HCT116 (cell line): Measurements from ENCODE around the gene KNTC1. TPM values are rescaled to one million over a fixed set of nuclear protein-coding genes. Genes with fewer than 3 reads are reported as not detected.

Experiments used
- ATAC-seq: fragments of 200-7000 bp; cut with Tn5 transposase; 2 replicates; pipeline ENCODE4 v1.9.1; 2020; ENCODE audit warnings: mild to moderate bottlenecking, moderate library complexity
- BruUV-seq: library from RNA; stranded (reverse); fragments of 400-500 nt; replicated peaks from 2 replicates; lab custom pipeline; 2021; lab: Mats Ljungman, UMichigan
- CTCF ChIA-PET: fragments of 300-600 bp; sonication (Branson Sonifier 250); formaldehyde crosslinking; loops from one replicate; lab custom pipeline; 2021; ENCODE audit warnings: antibody characterized with exemption; lab: Charles Lee
- POLR2A ChIA-PET: fragments of 300-600, 350-600 bp; sonication (Branson Sonifier 250); formaldehyde crosslinking; loops from one replicate; lab custom pipeline; 2021; ENCODE audit warnings: antibody characterized with exemption; lab: Charles Lee
- RAD21 ChIA-PET, 2 experiments: fragments of 300-600 bp; sonication (Branson Sonifier 250); formaldehyde crosslinking; loops; one replicate each; lab custom pipeline; 2023; ENCODE audit warnings: low total read pairs in 2 of 2; ENCODE audit not compliant: uncharacterized antibody in 2 of 2, unreplicated experiment in 2 of 2, low non-redundant PET in 1 of 2; lab: Charles Lee
- DNase-seq: peaks from one replicate; pipeline ENCODE4 v3.0.0-alpha.2; 2010; ENCODE audit warnings: low read depth, low spot score
- H2AFZ ChIP-seq: fragments of 200-600 bp; shearing (Covaris generic), sonication (generic); 2 replicates; pipeline ENCODE4 v1.6.1; 2017; ENCODE audit warnings: low read depth, mixed run types, mixed read lengths, antibody characterized with exemption, low read length; ENCODE audit not compliant: poor library complexity, severe bottlenecking
- H3K27ac ChIP-seq: 2 replicates; pipeline ENCODE4 v1.5.1; 2012; ENCODE audit warnings: low read depth, low read length
- H3K27me3 ChIP-seq: fragments of 200-600 bp; sonication (generic); 2 replicates; pipeline ENCODE4 v1.6.1; 2016; ENCODE audit warnings: mixed run types, low read length, mixed read lengths; ENCODE audit not compliant: insufficient read depth
- H3K36me3 ChIP-seq, 2 experiments: fragments of 200-500 bp in 1 of 2; fragments of 200-600 bp in 1 of 2; sonication (Bioruptor generic) in 1 of 2; sonication (generic) in 1 of 2; 2 replicates each; pipeline versions ENCODE4 v1.5.1 to v1.6.1; 2014 to 2016; ENCODE audit warnings: low read length in 2 of 2, inconsistent platforms in 1 of 2, mixed read lengths in 1 of 2, mixed run types in 1 of 2; ENCODE audit not compliant: insufficient read depth in 2 of 2, control insufficient read depth in 1 of 2
- H3K4me1 ChIP-seq, 2 experiments: fragments of 200-600 bp in 1 of 2; sonication (generic) in 1 of 2; 2 replicates each; pipeline versions ENCODE4 v1.5.1 to v1.6.1; 2012 to 2017; ENCODE audit warnings: low read length in 2 of 2, inconsistent platforms in 1 of 2, mild to moderate bottlenecking in 1 of 2, mixed read lengths in 1 of 2, mixed run types in 1 of 2, moderate library complexity in 1 of 2; ENCODE audit not compliant: insufficient read depth in 2 of 2, control insufficient read depth in 1 of 2
- H3K4me2 ChIP-seq: fragments of 200-600 bp; sonication (generic); 2 replicates; pipeline ENCODE4 v1.6.1; 2017; ENCODE audit warnings: mixed run types, low read length, mixed read lengths
- H3K4me3 ChIP-seq, 2 experiments: fragments of 200-600 bp in 1 of 2; sonication (generic) in 1 of 2; replicated peaks in 1 of 2; 2 replicates each; pipeline ENCODE4 v1.5.1; 2011 to 2016; ENCODE audit warnings: low read length in 2 of 2, control low read depth in 1 of 2, low read depth in 1 of 2, mild to moderate bottlenecking in 1 of 2, mixed read lengths in 1 of 2, mixed run types in 1 of 2
- H3K79me2 ChIP-seq: fragments of 200-600 bp; sonication (generic); 2 replicates; pipeline ENCODE4 v1.6.1; 2017; ENCODE audit warnings: mild to moderate bottlenecking, mixed run types, low read length, moderate library complexity, mixed read lengths; ENCODE audit not compliant: insufficient read depth
- H3K9ac ChIP-seq: fragments of 200-600 bp; sonication (generic); 2 replicates; pipeline ENCODE4 v1.6.1; 2016; ENCODE audit warnings: low read length, mixed read lengths
- H3K9me2 ChIP-seq: fragments of 200-600 bp; sonication (generic), shearing (Covaris generic); 2 replicates; pipeline ENCODE4 v1.6.1; 2017; ENCODE audit warnings: mixed run types, mild to moderate bottlenecking, moderate library complexity; ENCODE audit not compliant: insufficient read depth
- H3K9me3 ChIP-seq, 2 experiments: fragments of 200-500 bp in 1 of 2; fragments of 200-600 bp in 1 of 2; sonication (Bioruptor generic) in 1 of 2; sonication (generic) in 1 of 2; 2 replicates each; pipeline ENCODE4 v1.6.1; 2014 to 2017; ENCODE audit warnings: low read length in 2 of 2, mixed read lengths in 2 of 2, inconsistent platforms in 1 of 2, low read depth in 1 of 2, mild to moderate bottlenecking in 1 of 2, mixed run types in 1 of 2, moderate library complexity in 1 of 2; ENCODE audit not compliant: control insufficient read depth in 1 of 2, insufficient read depth in 1 of 2
- H4K20me1 ChIP-seq: fragments of 200-600 bp; sonication (generic), shearing (Covaris generic); 2 replicates; pipeline ENCODE4 v1.6.1; 2017; ENCODE audit warnings: mixed run types, mild to moderate bottlenecking, moderate library complexity; ENCODE audit not compliant: insufficient read depth
- CEBPB ChIP-seq: IDR thresholded peaks from 2 replicates; pipeline ENCODE4 v1.6.1; 2012; ENCODE audit warnings: low read depth
- EGR1 ChIP-seq: IDR thresholded peaks from 2 replicates; pipeline ENCODE4 v1.6.1; 2012; ENCODE audit warnings: low read depth
- EZH2 ChIP-seq: fragments of 200-600 bp; sonication (generic); IDR thresholded peaks from 2 replicates; pipeline ENCODE4 v1.6.1; 2017; ENCODE audit warnings: antibody characterized with exemption, mixed run types
- EZH2phosphoT487 ChIP-seq: fragments of 200-600 bp; IDR thresholded peaks from 2 replicates; pipeline ENCODE4 v1.6.1; 2018; ENCODE audit warnings: antibody characterized with exemption, borderline replicate concordance
- RAD21 ChIP-seq: IDR thresholded peaks from 2 replicates; pipeline ENCODE4 v1.6.1; 2012; ENCODE audit warnings: low read depth, mild to moderate bottlenecking
- SIN3A ChIP-seq: IDR thresholded peaks from 2 replicates; pipeline ENCODE4 v1.6.1; 2012; ENCODE audit warnings: low read depth
- SRF ChIP-seq: IDR thresholded peaks from 2 replicates; pipeline ENCODE4 v1.6.1; 2012; ENCODE audit warnings: low read depth
- ZFX ChIP-seq: fragments of 450-650 bp; IDR thresholded peaks from 2 replicates; pipeline ENCODE4 v1.6.1; 2017
- ZNF274 ChIP-seq: fragments of 200-500 bp; sonication (Bioruptor generic); IDR thresholded peaks from 2 replicates; pipeline ENCODE4 v1.6.1; 2014; ENCODE audit warnings: mild to moderate bottlenecking, low read depth, low read length, inconsistent platforms
- intact Hi-C: fragments of 100-400 bp; cut with micrococcal nuclease; formaldehyde crosslinking; loops from 2 replicates; pipeline ENCODE4 v1.10.0; 2022
- total RNA-seq: library from RNA; stranded (reverse); gene quantifications from one replicate; pipeline ENCODE4 v1.2.1, GENCODE V29; 2021; ENCODE audit not compliant: unreplicated experiment
- TF ChIP-seq, protein P1 (sequence below): IDR thresholded peaks from 2 replicates; pipeline ENCODE4 v1.6.1; 2011; ENCODE audit warnings: mild to moderate bottlenecking, low read length, moderate library complexity; ENCODE audit not compliant: insufficient replicate concordance; ENCODE audit errors: extremely low read depth
- TF ChIP-seq, protein P2 (sequence below): IDR thresholded peaks from 2 replicates; pipeline ENCODE4 v1.6.1; 2012
- TF ChIP-seq, protein P3 (sequence below), 3 experiments: fragments of 200-600 bp in 1 of 3; sonication (generic) in 1 of 3; IDR thresholded peaks in 2 of 3; conservative IDR thresholded peaks in 1 of 3; 2 replicates each; pipeline ENCODE4 v1.5.1; 2012 to 2017; ENCODE audit warnings: low read depth in 2 of 3, low read length in 2 of 3, antibody characterized with exemption in 1 of 3, borderline replicate concordance in 1 of 3, control low read depth in 1 of 3, mild to moderate bottlenecking in 1 of 3, mixed read lengths in 1 of 3, mixed run types in 1 of 3, moderate library complexity in 1 of 3; ENCODE audit not compliant: insufficient read depth in 1 of 3

KNTC1 gene
- total RNA-seq, 1 experiment from 2014 or later, result 70.2 TPM

DNA sequence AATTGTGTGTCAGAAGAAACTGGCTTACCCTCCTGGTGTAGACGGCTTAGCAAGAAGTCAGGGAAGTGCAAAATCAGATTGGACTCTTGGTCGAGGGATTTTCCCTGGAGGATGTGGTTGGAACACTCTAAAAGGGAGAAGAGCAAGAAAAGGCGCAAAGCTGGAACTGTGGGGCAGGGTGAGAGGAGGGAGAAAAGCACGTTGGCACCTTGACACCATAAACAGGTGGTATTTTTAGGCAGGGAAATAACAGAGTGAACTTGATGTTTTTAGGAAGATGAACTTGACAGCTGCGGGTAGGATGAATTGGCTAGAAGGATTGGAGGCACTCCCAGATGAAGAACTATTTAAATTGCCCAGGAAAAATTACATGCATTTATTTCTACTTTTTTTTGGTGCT lies 108.4 kb downstream of the KNTC1 start:
- H3K36me3 ChIP-seq, result peaks cover 5 to 12% of the 10 kb centered on the region in 2 experiments
- H3K27ac ChIP-seq, result no peak overlapping the region
- intact Hi-C loops, result loop anchor here (5.0 kb wide), 1 partner anchor 317 kb away; no protein-coding TSS in a partner anchor
- BruUV-seq, result no TSS peak
- H3K4me2 ChIP-seq, result no peak overlapping the region
- H2AFZ ChIP-seq, result no peak overlapping the region
- H3K4me3 ChIP-seq, result no peak overlapping the region
- H3K4me1 ChIP-seq, result no peaks in the 10 kb centered on the region
- H3K9me3 ChIP-seq, result no peaks in the 10 kb centered on the region
- RAD21 ChIA-PET, result no interaction called here
- CTCF ChIA-PET, result no interaction called here
- no peak for TF ChIP-seq ZNF274
- TF ChIP-seq SIN3A, result no peak
- TF ChIP-seq EZH2phosphoT487, result no peak
- POLR2A ChIA-PET, result interaction anchor here (0.6 kb wide), 1 partner anchor 432 kb away, joined by 6 read pairs; the partner anchor contains the start of gene B3GNT4
- ATAC-seq (no peak), DNase-seq (no peak)
- no peak overlapping the region for H3K9ac ChIP-seq
- H4K20me1 ChIP-seq, result no peaks in the 10 kb centered on the region
- no peaks in the 10 kb centered on the region for H3K79me2 ChIP-seq
- H3K27me3 ChIP-seq, result no peaks in the 10 kb centered on the region
- H3K9me2 ChIP-seq, result no peaks in the 10 kb centered on the region

DNA sequence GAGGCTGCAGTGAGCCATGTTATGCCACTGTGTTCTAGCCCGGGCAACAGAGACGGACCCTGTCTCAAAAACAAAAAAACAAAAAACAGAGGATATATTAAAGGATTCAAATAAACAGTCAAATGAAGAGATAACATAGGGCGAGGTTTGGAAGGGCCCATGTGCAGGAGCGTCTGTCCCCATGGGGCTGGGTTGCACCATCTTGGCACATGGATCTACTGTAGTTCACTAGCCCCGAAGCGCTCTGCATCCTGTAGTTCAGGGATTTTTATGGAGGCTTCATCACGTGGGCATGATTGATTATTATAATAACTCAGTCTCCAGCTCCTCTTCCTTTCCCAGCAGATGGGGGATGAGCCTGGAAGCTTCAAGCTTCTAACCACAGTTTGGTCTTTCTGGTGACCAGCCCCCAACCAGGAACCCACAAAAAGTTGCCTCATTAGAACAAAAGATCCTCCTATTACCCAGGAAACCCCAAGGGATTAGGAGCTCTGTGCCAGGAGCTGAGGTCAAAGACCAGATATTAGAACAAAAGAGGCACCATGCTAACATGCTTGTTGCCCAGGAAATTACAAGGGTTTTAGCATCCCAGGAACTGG lies 116.3 kb downstream of the KNTC1 start:
- no peaks in the 10 kb centered on the region for H3K79me2 ChIP-seq
- ATAC-seq, result no peak
- TF ChIP-seq, protein P1, sequence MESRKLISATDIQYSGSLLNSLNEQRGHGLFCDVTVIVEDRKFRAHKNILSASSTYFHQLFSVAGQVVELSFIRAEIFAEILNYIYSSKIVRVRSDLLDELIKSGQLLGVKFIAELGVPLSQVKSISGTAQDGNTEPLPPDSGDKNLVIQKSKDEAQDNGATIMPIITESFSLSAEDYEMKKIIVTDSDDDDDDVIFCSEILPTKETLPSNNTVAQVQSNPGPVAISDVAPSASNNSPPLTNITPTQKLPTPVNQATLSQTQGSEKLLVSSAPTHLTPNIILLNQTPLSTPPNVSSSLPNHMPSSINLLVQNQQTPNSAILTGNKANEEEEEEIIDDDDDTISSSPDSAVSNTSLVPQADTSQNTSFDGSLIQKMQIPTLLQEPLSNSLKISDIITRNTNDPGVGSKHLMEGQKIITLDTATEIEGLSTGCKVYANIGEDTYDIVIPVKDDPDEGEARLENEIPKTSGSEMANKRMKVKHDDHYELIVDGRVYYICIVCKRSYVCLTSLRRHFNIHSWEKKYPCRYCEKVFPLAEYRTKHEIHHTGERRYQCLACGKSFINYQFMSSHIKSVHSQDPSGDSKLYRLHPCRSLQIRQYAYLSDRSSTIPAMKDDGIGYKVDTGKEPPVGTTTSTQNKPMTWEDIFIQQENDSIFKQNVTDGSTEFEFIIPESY, result no peak
- TF ChIP-seq, protein P2, sequence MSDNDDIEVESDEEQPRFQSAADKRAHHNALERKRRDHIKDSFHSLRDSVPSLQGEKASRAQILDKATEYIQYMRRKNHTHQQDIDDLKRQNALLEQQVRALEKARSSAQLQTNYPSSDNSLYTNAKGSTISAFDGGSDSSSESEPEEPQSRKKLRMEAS, result no peak
- TF ChIP-seq SIN3A, result no peak
- TF ChIP-seq EGR1, result no peak
- no peak for TF ChIP-seq SRF
- TF ChIP-seq ZFX, result no peak
- TF ChIP-seq EZH2phosphoT487, result no peak
- no peak for TF ChIP-seq EZH2
- no peak for TF ChIP-seq CEBPB
- TF ChIP-seq, protein P3, sequence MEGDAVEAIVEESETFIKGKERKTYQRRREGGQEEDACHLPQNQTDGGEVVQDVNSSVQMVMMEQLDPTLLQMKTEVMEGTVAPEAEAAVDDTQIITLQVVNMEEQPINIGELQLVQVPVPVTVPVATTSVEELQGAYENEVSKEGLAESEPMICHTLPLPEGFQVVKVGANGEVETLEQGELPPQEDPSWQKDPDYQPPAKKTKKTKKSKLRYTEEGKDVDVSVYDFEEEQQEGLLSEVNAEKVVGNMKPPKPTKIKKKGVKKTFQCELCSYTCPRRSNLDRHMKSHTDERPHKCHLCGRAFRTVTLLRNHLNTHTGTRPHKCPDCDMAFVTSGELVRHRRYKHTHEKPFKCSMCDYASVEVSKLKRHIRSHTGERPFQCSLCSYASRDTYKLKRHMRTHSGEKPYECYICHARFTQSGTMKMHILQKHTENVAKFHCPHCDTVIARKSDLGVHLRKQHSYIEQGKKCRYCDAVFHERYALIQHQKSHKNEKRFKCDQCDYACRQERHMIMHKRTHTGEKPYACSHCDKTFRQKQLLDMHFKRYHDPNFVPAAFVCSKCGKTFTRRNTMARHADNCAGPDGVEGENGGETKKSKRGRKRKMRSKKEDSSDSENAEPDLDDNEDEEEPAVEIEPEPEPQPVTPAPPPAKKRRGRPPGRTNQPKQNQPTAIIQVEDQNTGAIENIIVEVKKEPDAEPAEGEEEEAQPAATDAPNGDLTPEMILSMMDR (IDR thresholded peaks at IDR 0.05 in 2 of 3, conservative IDR thresholded peaks at IDR 0.05 in 1 of 3; ENCODE audit: borderline replicate concordance in 1 of 3, insufficient read depth in 1 of 3, low read depth in 2 of 3, low read length in 2 of 3), result no peak
- no peak for TF ChIP-seq RAD21
- H4K20me1 ChIP-seq, result no peaks in the 10 kb centered on the region
- CTCF ChIA-PET, result no interaction called here
- DNase-seq, result no peak
- no peaks in the 10 kb centered on the region for H3K27me3 ChIP-seq
- intact Hi-C loops, result no loop called here
- peaks cover 0 to 6% of the 10 kb centered on the region in 2 experiments; a peak in 1 of 4 replicates for H3K4me1 ChIP-seq
- no peaks in the 10 kb centered on the region for H3K9me3 ChIP-seq
- H3K4me2 ChIP-seq, result no peak overlapping the region
- no peak overlapping the region for H3K27ac ChIP-seq
- no peaks in the 10 kb centered on the region for H3K36me3 ChIP-seq
- BruUV-seq, result no TSS peak
- H3K9me2 ChIP-seq, result no peaks in the 10 kb centered on the region
- no peak overlapping the region for H2AFZ ChIP-seq
- POLR2A ChIA-PET, result no interaction called here
- H3K4me3 ChIP-seq, result no peak overlapping the region
- RAD21 ChIA-PET, result no interaction called here
- no peak overlapping the region for H3K9ac ChIP-seq
